Transverse colon (tissue), 4 donors: Measurements from ENCODE around the gene NRCAM.

ENCODE experiments used
- POLR2A ChIP-seq: fragments of 450-650 bp; IDR thresholded peaks from one replicate; pipeline ENCODE4 v1.6.1; 2016; ENCODE audit warnings: antibody characterized with exemption, mild to moderate bottlenecking, moderate library complexity
- POLR2AphosphoS5 ChIP-seq, 3 donors: sonication (generic); formaldehyde crosslinking; IDR thresholded peaks; one replicate each; pipeline ENCODE4 v1.6.1; 2016; ENCODE audit warnings: antibody characterized with exemption in 3 of 3
- TF ChIP-seq, protein P1 (sequence below), 5 experiments: fragments of 200-600 bp in 3 of 5; fragments of 450-650 bp in 2 of 5; sonication (generic) in 3 of 5; IDR thresholded peaks; 1 replicate in 2 of 5; 2 replicates in 3 of 5; pipeline ENCODE4 v1.5.1; 2016 to 2017; ENCODE audit warnings: antibody characterized with exemption in 5 of 5, inconsistent platforms in 3 of 5, mild to moderate bottlenecking in 2 of 5, moderate library complexity in 1 of 5

DNA sequence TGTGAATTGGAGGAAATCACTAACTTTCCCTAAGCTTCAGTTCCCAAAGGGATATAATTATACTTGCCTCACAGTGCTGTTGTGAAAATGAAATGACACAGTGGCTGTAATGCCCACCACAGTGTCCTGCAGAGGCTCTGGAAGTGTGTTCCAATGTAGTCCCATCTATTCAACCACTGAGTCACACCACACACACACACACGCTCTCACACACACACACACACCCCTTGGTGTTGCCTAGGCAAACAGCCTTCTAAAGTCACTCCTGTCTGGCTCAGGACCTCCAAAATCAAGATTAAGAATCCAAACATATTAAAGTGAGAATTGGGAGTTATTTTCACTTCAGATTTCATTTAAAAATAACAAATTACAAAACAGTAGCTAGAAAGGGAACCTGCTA is 73.3 kb downstream of the NRCAM start:
- no peak for TF ChIP-seq POLR2A
- TF ChIP-seq POLR2AphosphoS5 (IDR thresholded peaks at IDR 0.05): no peak
- TF ChIP-seq, protein P1, sequence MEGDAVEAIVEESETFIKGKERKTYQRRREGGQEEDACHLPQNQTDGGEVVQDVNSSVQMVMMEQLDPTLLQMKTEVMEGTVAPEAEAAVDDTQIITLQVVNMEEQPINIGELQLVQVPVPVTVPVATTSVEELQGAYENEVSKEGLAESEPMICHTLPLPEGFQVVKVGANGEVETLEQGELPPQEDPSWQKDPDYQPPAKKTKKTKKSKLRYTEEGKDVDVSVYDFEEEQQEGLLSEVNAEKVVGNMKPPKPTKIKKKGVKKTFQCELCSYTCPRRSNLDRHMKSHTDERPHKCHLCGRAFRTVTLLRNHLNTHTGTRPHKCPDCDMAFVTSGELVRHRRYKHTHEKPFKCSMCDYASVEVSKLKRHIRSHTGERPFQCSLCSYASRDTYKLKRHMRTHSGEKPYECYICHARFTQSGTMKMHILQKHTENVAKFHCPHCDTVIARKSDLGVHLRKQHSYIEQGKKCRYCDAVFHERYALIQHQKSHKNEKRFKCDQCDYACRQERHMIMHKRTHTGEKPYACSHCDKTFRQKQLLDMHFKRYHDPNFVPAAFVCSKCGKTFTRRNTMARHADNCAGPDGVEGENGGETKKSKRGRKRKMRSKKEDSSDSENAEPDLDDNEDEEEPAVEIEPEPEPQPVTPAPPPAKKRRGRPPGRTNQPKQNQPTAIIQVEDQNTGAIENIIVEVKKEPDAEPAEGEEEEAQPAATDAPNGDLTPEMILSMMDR (IDR thresholded peaks at IDR 0.05): no peak
